IPS DF 4.7 (cell line): Measurements from ENCODE around the gene RXRA.

ENCODE experiments used
- DNase-seq: peaks from one replicate; pipeline ENCODE4 v3.0.0-alpha.2; 2013; ENCODE audit warnings: low spot score; ENCODE audit errors: extremely low read depth

Gene RXRA

GRCh38 chr9:134463280-134463679 lies 137.0 kb downstream of the RXRA start:
- no peak for DNase-seq

- DNase-seq, result no peak
Measured at GRCh38 chr9:134466869-134467616, 140.8 kb downstream of the RXRA start.

- no peak for DNase-seq
Measured at GRCh38 chr9:134468358-134468757, 142.1 kb downstream of the RXRA start.

- DNase-seq, result no peak
Measured at GRCh38 chr9:134469041-134469875, 143.0 kb downstream of the RXRA start.

- DNase-seq, result no peak
Measured at GRCh38 chr9:134472256-134472655, 146.0 kb downstream of the RXRA start.

- DNase-seq, result no peak
Measured at GRCh38 chr9:134473141-134474054, 147.1 kb downstream of the RXRA start.

- DNase-seq, result no peak
Measured at GRCh38 chr9:134474055-134474370, 147.8 kb downstream of the RXRA start.

GRCh38 chr9:134475011-134475790 lies 148.9 kb downstream of the RXRA start:
- DNase-seq, result no peak

- no peak for DNase-seq
Measured at GRCh38 chr9:134476272-134476941, 150.2 kb downstream of the RXRA start.

- DNase-seq, result no peak
Measured at GRCh38 chr9:134476942-134477335, 150.7 kb downstream of the RXRA start.

- no peak for DNase-seq
Measured at GRCh38 chr9:134477342-134477925, 151.2 kb downstream of the RXRA start.

GRCh38 chr9:134477927-134478326 lies 151.7 kb downstream of the RXRA start:
- DNase-seq, result no peak

- no peak for DNase-seq
Measured at GRCh38 chr9:134481762-134482161, 155.5 kb downstream of the RXRA start.

GRCh38 chr9:134482226-134482625 lies 156.0 kb downstream of the RXRA start:
- DNase-seq, result no peak

GRCh38 chr9:134483361-134484184 lies 157.3 kb downstream of the RXRA start:
- DNase-seq, result no peak

GRCh38 chr9:134484479-134484878 lies 158.2 kb downstream of the RXRA start:
- DNase-seq, result no peak

GRCh38 chr9:134485653-134486052 lies 159.4 kb downstream of the RXRA start:
- DNase-seq, result no peak

- no peak for DNase-seq
Measured at GRCh38 chr9:134486143-134486591, 159.9 kb downstream of the RXRA start.

GRCh38 chr9:134486596-134486995 lies 160.3 kb downstream of the RXRA start:
- no peak for DNase-seq
